HCT116 (cell line): Measurements from ENCODE around the gene FYCO1. TPM values are rescaled to one million over a fixed set of nuclear protein-coding genes. Genes with fewer than 3 reads are reported as not detected.

Experiments
- ATAC-seq: fragments of 200-7000 bp; cut with Tn5 transposase; 2 replicates; pipeline ENCODE4 v1.9.1; 2020; ENCODE audit warnings: mild to moderate bottlenecking, moderate library complexity
- BruUV-seq: library from RNA; stranded (reverse); fragments of 400-500 nt; replicated peaks from 2 replicates; lab custom pipeline; 2021; lab: Mats Ljungman, UMichigan
- CTCF ChIA-PET: fragments of 300-600 bp; sonication (Branson Sonifier 250); formaldehyde crosslinking; loops from one replicate; lab custom pipeline; 2021; ENCODE audit warnings: antibody characterized with exemption; lab: Charles Lee
- POLR2A ChIA-PET: fragments of 300-600, 350-600 bp; sonication (Branson Sonifier 250); formaldehyde crosslinking; loops from one replicate; lab custom pipeline; 2021; ENCODE audit warnings: antibody characterized with exemption; lab: Charles Lee
- RAD21 ChIA-PET, 2 experiments: fragments of 300-600 bp; sonication (Branson Sonifier 250); formaldehyde crosslinking; loops; one replicate each; lab custom pipeline; 2023; ENCODE audit warnings: low total read pairs in 2 of 2; ENCODE audit not compliant: uncharacterized antibody in 2 of 2, unreplicated experiment in 2 of 2, low non-redundant PET in 1 of 2; lab: Charles Lee
- DNase-seq: peaks from one replicate; pipeline ENCODE4 v3.0.0-alpha.2; 2010; ENCODE audit warnings: low read depth, low spot score
- H2AFZ ChIP-seq: fragments of 200-600 bp; shearing (Covaris generic), sonication (generic); 2 replicates; pipeline ENCODE4 v1.6.1; 2017; ENCODE audit warnings: low read depth, mixed run types, mixed read lengths, antibody characterized with exemption, low read length; ENCODE audit not compliant: poor library complexity, severe bottlenecking
- H3K27ac ChIP-seq: 2 replicates; pipeline ENCODE4 v1.5.1; 2012; ENCODE audit warnings: low read depth, low read length
- H3K27me3 ChIP-seq: fragments of 200-600 bp; sonication (generic); 2 replicates; pipeline ENCODE4 v1.6.1; 2016; ENCODE audit warnings: mixed run types, low read length, mixed read lengths; ENCODE audit not compliant: insufficient read depth
- H3K36me3 ChIP-seq, 2 experiments: fragments of 200-500 bp in 1 of 2; fragments of 200-600 bp in 1 of 2; sonication (Bioruptor generic) in 1 of 2; sonication (generic) in 1 of 2; 2 replicates each; pipeline versions ENCODE4 v1.5.1 to v1.6.1; 2014 to 2016; ENCODE audit warnings: low read length in 2 of 2, inconsistent platforms in 1 of 2, mixed read lengths in 1 of 2, mixed run types in 1 of 2; ENCODE audit not compliant: insufficient read depth in 2 of 2, control insufficient read depth in 1 of 2
- H3K4me1 ChIP-seq, 2 experiments: fragments of 200-600 bp in 1 of 2; sonication (generic) in 1 of 2; 2 replicates each; pipeline versions ENCODE4 v1.5.1 to v1.6.1; 2012 to 2017; ENCODE audit warnings: low read length in 2 of 2, inconsistent platforms in 1 of 2, mild to moderate bottlenecking in 1 of 2, mixed read lengths in 1 of 2, mixed run types in 1 of 2, moderate library complexity in 1 of 2; ENCODE audit not compliant: insufficient read depth in 2 of 2, control insufficient read depth in 1 of 2
- H3K4me2 ChIP-seq: fragments of 200-600 bp; sonication (generic); 2 replicates; pipeline ENCODE4 v1.6.1; 2017; ENCODE audit warnings: mixed run types, low read length, mixed read lengths
- H3K4me3 ChIP-seq, 2 experiments: fragments of 200-600 bp in 1 of 2; sonication (generic) in 1 of 2; replicated peaks in 1 of 2; 2 replicates each; pipeline ENCODE4 v1.5.1; 2011 to 2016; ENCODE audit warnings: low read length in 2 of 2, control low read depth in 1 of 2, low read depth in 1 of 2, mild to moderate bottlenecking in 1 of 2, mixed read lengths in 1 of 2, mixed run types in 1 of 2
- H3K79me2 ChIP-seq: fragments of 200-600 bp; sonication (generic); 2 replicates; pipeline ENCODE4 v1.6.1; 2017; ENCODE audit warnings: mild to moderate bottlenecking, mixed run types, low read length, moderate library complexity, mixed read lengths; ENCODE audit not compliant: insufficient read depth
- H3K9ac ChIP-seq: fragments of 200-600 bp; sonication (generic); 2 replicates; pipeline ENCODE4 v1.6.1; 2016; ENCODE audit warnings: low read length, mixed read lengths
- H3K9me2 ChIP-seq: fragments of 200-600 bp; sonication (generic), shearing (Covaris generic); 2 replicates; pipeline ENCODE4 v1.6.1; 2017; ENCODE audit warnings: mixed run types, mild to moderate bottlenecking, moderate library complexity; ENCODE audit not compliant: insufficient read depth
- H3K9me3 ChIP-seq, 2 experiments: fragments of 200-500 bp in 1 of 2; fragments of 200-600 bp in 1 of 2; sonication (Bioruptor generic) in 1 of 2; sonication (generic) in 1 of 2; 2 replicates each; pipeline ENCODE4 v1.6.1; 2014 to 2017; ENCODE audit warnings: low read length in 2 of 2, mixed read lengths in 2 of 2, inconsistent platforms in 1 of 2, low read depth in 1 of 2, mild to moderate bottlenecking in 1 of 2, mixed run types in 1 of 2, moderate library complexity in 1 of 2; ENCODE audit not compliant: control insufficient read depth in 1 of 2, insufficient read depth in 1 of 2
- H4K20me1 ChIP-seq: fragments of 200-600 bp; sonication (generic), shearing (Covaris generic); 2 replicates; pipeline ENCODE4 v1.6.1; 2017; ENCODE audit warnings: mixed run types, mild to moderate bottlenecking, moderate library complexity; ENCODE audit not compliant: insufficient read depth
- CBX3 ChIP-seq: IDR thresholded peaks from 2 replicates; pipeline ENCODE4 v1.6.1; 2012; ENCODE audit warnings: low read depth
- EZH2phosphoT487 ChIP-seq: fragments of 200-600 bp; IDR thresholded peaks from 2 replicates; pipeline ENCODE4 v1.6.1; 2018; ENCODE audit warnings: antibody characterized with exemption, borderline replicate concordance
- FOSL1 ChIP-seq: IDR thresholded peaks from 2 replicates; pipeline ENCODE4 v1.6.1; 2012; ENCODE audit warnings: low read depth
- MAX ChIP-seq: IDR thresholded peaks from 2 replicates; pipeline ENCODE4 v1.6.1; 2012
- POLR2AphosphoS5 ChIP-seq: IDR thresholded peaks from 2 replicates; pipeline ENCODE4 v1.6.1; 2011; ENCODE audit warnings: mild to moderate bottlenecking, low read depth, low read length, moderate library complexity
- SP1 ChIP-seq: IDR thresholded peaks from 2 replicates; pipeline ENCODE4 v1.6.1; 2012; ENCODE audit warnings: low read depth
- ZBTB33 ChIP-seq: IDR thresholded peaks from 2 replicates; pipeline ENCODE4 v1.6.1; 2011; ENCODE audit warnings: mild to moderate bottlenecking, low read length, moderate library complexity; ENCODE audit not compliant: insufficient replicate concordance; ENCODE audit errors: extremely low read depth
- ZFX ChIP-seq: fragments of 450-650 bp; IDR thresholded peaks from 2 replicates; pipeline ENCODE4 v1.6.1; 2017
- intact Hi-C: fragments of 100-400 bp; cut with micrococcal nuclease; formaldehyde crosslinking; loops from 2 replicates; pipeline ENCODE4 v1.10.0; 2022
- total RNA-seq: library from RNA; stranded (reverse); gene quantifications from one replicate; pipeline ENCODE4 v1.2.1, GENCODE V29; 2021; ENCODE audit not compliant: unreplicated experiment

The FYCO1 gene
- total RNA-seq, 1 experiment from 2014 or later = 15.8 TPM

GRCh38 chr3:45942051-45942825 is 53.4 kb downstream of the FYCO1 start:
- CTCF ChIA-PET = interaction anchor here (1.2 kb wide), 1 partner anchor 135 kb away, joined by 3 read pairs; no protein-coding TSS in a partner anchor
- Histone ChIP-seq H3K9me2 (no peaks in the 10 kb centered on the region), H2AFZ (no peak overlapping the region), H3K9me3 (no peaks in the 10 kb centered on the region), H3K27me3 (no peaks in the 10 kb centered on the region), H3K4me1 (peaks cover 0 to 6% of the 10 kb centered on the region in 2 experiments; a peak in 1 of 4 replicates), H3K27ac (no peak overlapping the region), H3K36me3 (peaks cover 2 to 15% of the 10 kb centered on the region in 2 experiments; a peak in 2 of 4 replicates), H4K20me1 (no peaks in the 10 kb centered on the region), H3K4me2 (no peak overlapping the region), H3K4me3 (no peak overlapping the region), H3K9ac (no peak overlapping the region), H3K79me2 (no peaks in the 10 kb centered on the region)
- RAD21 ChIA-PET = no interaction called here
- no TSS peak for BruUV-seq
- ATAC-seq = no peak
- intact Hi-C loops = no loop called here
- no peak for DNase-seq
- POLR2A ChIA-PET = no interaction called here
- TF ChIP-seq ZFX = no peak
- no peak for TF ChIP-seq EZH2phosphoT487
- TF ChIP-seq MAX = no peak
- TF ChIP-seq FOSL1 = no peak
- TF ChIP-seq SP1 = no peak
- no peak for TF ChIP-seq POLR2AphosphoS5
- TF ChIP-seq ZBTB33 = no peak
- no peak for TF ChIP-seq CBX3
